GM18868 (cell line): ENCODE data around the gene HES4.

ENCODE experiments used
- ATAC-seq: cut with Tn5 transposase; IDR thresholded peaks from one replicate; pipeline ENCODE4 v1.9.1; 2021; ENCODE audit warnings: mild to moderate bottlenecking, moderate library complexity; ENCODE audit not compliant: unreplicated experiment

The HES4 gene

GRCh38 chr1:953524-954320 lies 46.2 kb downstream of the HES4 start:
- no peak for ATAC-seq

- ATAC-seq = no peak
Observed at GRCh38 chr1:952603-953002, 47.3 kb downstream of the HES4 start.

- no peak for ATAC-seq
Observed at GRCh38 chr1:952201-952600, 47.7 kb downstream of the HES4 start.

GRCh38 chr1:951364-951763 lies 48.5 kb downstream of the HES4 start:
- no peak for ATAC-seq

DNA sequence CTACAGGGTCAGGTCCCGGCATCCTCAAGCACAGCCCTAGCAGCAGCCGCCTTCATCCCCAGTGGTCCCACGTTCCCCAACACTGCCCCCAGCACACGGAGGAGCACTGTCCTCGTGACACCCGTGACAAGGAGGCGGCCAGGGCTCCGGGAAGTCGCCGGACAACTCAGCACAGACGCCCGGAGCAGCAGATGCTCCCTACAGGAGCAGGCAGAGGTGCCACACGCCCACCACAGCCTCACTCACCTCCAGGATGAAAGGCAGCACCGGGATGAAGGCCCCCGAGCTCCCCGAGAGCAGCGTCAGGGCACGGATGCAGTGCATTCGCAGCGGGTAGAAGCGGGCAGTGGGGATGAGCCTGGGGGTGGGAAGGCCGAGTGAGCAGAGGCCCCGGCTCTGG lies 49.0 kb downstream of the HES4 start:
- no peak for ATAC-seq

DNA sequence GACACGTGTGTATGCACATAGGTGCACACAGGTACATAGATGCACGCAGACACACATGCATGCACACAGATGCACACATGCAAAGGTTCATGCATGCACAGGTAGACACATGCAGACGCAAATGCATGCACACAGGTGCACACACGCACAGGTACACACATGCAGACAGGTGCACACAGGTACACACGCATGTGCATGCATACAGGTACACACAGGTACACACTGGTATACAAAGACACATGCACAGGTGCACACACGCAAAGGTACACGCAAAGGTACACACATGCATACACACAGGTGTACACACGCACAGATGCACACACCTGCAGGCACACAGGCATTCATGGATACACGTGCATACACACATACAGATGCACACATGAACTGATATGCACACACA lies 49.6 kb downstream of the HES4 start:
- ATAC-seq = no peak
